ENCODE data around the gene GDF10. TPM values are rescaled to one million over a fixed set of nuclear protein-coding genes. Genes with fewer than 3 reads are reported as not detected.

GDF10 gene
- total and polyA plus RNA-seq, 2 of the 8 experiments (the other 6 are each of a cell fraction or from before 2014, with no cell fraction given), result 0.19 to 0.32 TPM

- H3K79me2 ChIP-seq (ENCODE audit: control insufficient read depth in 1 of 2, insufficient read depth in 2 of 2, low read length in 2 of 2), result no peaks in the 10 kb centered on the region
- no peak overlapping the region for H2BK15ac ChIP-seq (ENCODE audit: low read length)
- H2BK120ac ChIP-seq (replicated peaks; ENCODE audit: low read depth, low read length), result no peak overlapping the region
- H4K5ac ChIP-seq (ENCODE audit: insufficient read length, low read depth, low read length), result no peak overlapping the region
- H3K4me3 ChIP-seq (ENCODE audit: extremely low read depth in 1 of 4, insufficient read depth in 2 of 4, low read depth in 3 of 4, low read length in 4 of 4), result no peak overlapping the region
- peaks cover 0 to 3% (median under 1%) of the 10 kb centered on the region in 4 experiments; a peak in 4 of 7 replicates for H3K4me1 ChIP-seq (replicated peaks in 1 of 4; ENCODE audit: control insufficient read depth in 3 of 4, insufficient read depth in 4 of 4, low read length in 3 of 4)
- H3K56ac ChIP-seq (replicated peaks; ENCODE audit: insufficient read length, low read depth, low read length), result no peak overlapping the region
- no peak overlapping the region for H4K8ac ChIP-seq (ENCODE audit: extremely low read depth, insufficient read depth, low read length)
- no peak for FAIRE-seq
- H3K36me3 ChIP-seq (ENCODE audit: control insufficient read depth in 2 of 4, insufficient read depth in 4 of 4, low read length in 3 of 4), result no peaks in the 10 kb centered on the region
- H3K4me2 ChIP-seq (ENCODE audit: insufficient read depth in 1 of 2, low read depth in 2 of 2, low read length in 2 of 2), result no peak overlapping the region
- no peak overlapping the region for H3K4ac ChIP-seq (replicated peaks; ENCODE audit: insufficient read length, low read depth, low read length)
- CTCF ChIA-PET (ENCODE audit: partially characterized antibody), result interaction anchor here (0.8 to 14.6 kb wide), 6 partner anchors 8 to 350 kb away, joined by 3 to 132 read pairs (median 3); no protein-coding TSS in a partner anchor
- no peaks in the 10 kb centered on the region for H3K79me1 ChIP-seq (ENCODE audit: low read depth, low read length)
- no peak overlapping the region for H2AK5ac ChIP-seq (ENCODE audit: low read depth, low read length)
- 91% methylated on average over 13 of the region's 13 CpGs; no CpG with 5 or more reads in 1 of the 2 experiments for WGBS, 2 experiments (ENCODE audit: extremely low coverage in 1 of 2, insufficient coverage in 1 of 2, insufficient read length in 1 of 2, insufficient replicate concordance in 2 of 2, low coverage in 1 of 2, low lambda C conversion rate in 2 of 2, missing lambda C conversion rate in 1 of 2)
- H2BK20ac ChIP-seq (ENCODE audit: low read length), result no peak overlapping the region
- no peaks in the 10 kb centered on the region for H3K9me3 ChIP-seq (ENCODE audit: insufficient read depth in 2 of 2, low read depth in 1 of 2, low read length in 1 of 2)
- no peaks in the 10 kb centered on the region for H3K23me2 ChIP-seq (ENCODE audit: low read depth, low read length)
- no peak overlapping the region for H4K91ac ChIP-seq (replicated peaks; ENCODE audit: insufficient read length, low read length)
- no peak overlapping the region for H2AFZ ChIP-seq (ENCODE audit: low read length)
- no peak overlapping the region for H3K23ac ChIP-seq (ENCODE audit: insufficient read length)
- POLR2A ChIA-PET (ENCODE audit: partially characterized antibody), result no interaction called here
- no peak overlapping the region for H2BK5ac ChIP-seq (ENCODE audit: low read depth, low read length)
- DNase-seq (ENCODE audit: low read depth in 1 of 2, low spot score in 2 of 2), result no peak
- no peaks in the 10 kb centered on the region for H4K20me1 ChIP-seq (replicated peaks in 1 of 2; ENCODE audit: control insufficient read depth in 1 of 2, insufficient read depth in 2 of 2, low read length in 2 of 2)
- no peak overlapping the region for H2BK12ac ChIP-seq (ENCODE audit: low read depth, low read length)
- H3K14ac ChIP-seq (ENCODE audit: insufficient read length), result no peak overlapping the region
- H3K27ac ChIP-seq (ENCODE audit: low read depth, low read length), result no peak overlapping the region
- H3K9ac ChIP-seq (replicated peaks in 1 of 4; ENCODE audit: extremely low read depth in 1 of 4, low read depth in 3 of 4, low read length in 3 of 4), result no peak overlapping the region
- H3K27me3 ChIP-seq (replicated peaks in 1 of 4; ENCODE audit: control insufficient read depth in 3 of 4, extremely low read depth in 1 of 4, insufficient read depth in 3 of 4, low read length in 3 of 4), result no peaks in the 10 kb centered on the region
- H3K18ac ChIP-seq (ENCODE audit: extremely low read depth, low read length), result no peak overlapping the region
- TF ChIP-seq RNF2 (IDR thresholded peaks at IDR 0.05; ENCODE audit: borderline replicate concordance, low read depth, low read length, missing control alignments, poor library complexity, severe bottlenecking) (no peak), NRF1 (IDR thresholded peaks at IDR 0.05; ENCODE audit: low read depth, low read length) (no peak), NANOG (IDR thresholded peaks at IDR 0.05; ENCODE audit: insufficient read depth, low read depth, low read length, poor library complexity, severe bottlenecking) (no peak), SIRT6 (IDR thresholded peaks at IDR 0.05; ENCODE audit: low read length) (no peak), KDM1A (IDR thresholded peaks at IDR 0.05; ENCODE audit: borderline replicate concordance, low read length) (no peak), TAF7 (optimal IDR thresholded peaks at IDR 0.05; ENCODE audit: borderline replicate concordance, low read depth, low read length) (no peak), SRF (IDR thresholded peaks at IDR 0.05; ENCODE audit: low read depth, low read length) (no peak), FOSL1 (IDR thresholded peaks at IDR 0.05; ENCODE audit: insufficient read depth, low read depth, low read length) (no peak), CEBPB (IDR thresholded peaks at IDR 0.05; ENCODE audit: low read depth, low read length) (no peak), YY1 (IDR thresholded peaks at IDR 0.05; ENCODE audit: low read depth, low read length) (no peak), ZNF274 (IDR thresholded peaks at IDR 0.05; ENCODE audit: borderline replicate concordance, extremely low read depth, low read length) (no peak), GABPA (IDR thresholded peaks at IDR 0.05; ENCODE audit: borderline replicate concordance, insufficient read depth, low read length) (no peak)
Observed at GRCh38 chr10:47344996-47345870, 45.2 kb downstream of the GDF10 start.
